Lung (tissue), 12 donors: ENCODE measurements around the gene SNCG. TPM values are rescaled to one million over a fixed set of nuclear protein-coding genes. Genes with fewer than 3 reads are reported as not detected.
"Not testable (repeated sequence)": the region's sequence is repeated elsewhere in the genome, so short reads cannot be mapped to it uniquely, and the experiment has no call there.

Experiments used
- ATAC-seq: fragments of 200-7000 bp; cut with Tn5 transposase; one replicate; pipeline ENCODE4 v1.9.1; 2020; ENCODE audit warnings: moderate number of reproducible peaks; ENCODE audit not compliant: insufficient read depth, low FRiP score
- DNase-seq, 3 donors: peaks; one replicate each; pipeline ENCODE4 v3.0.0-alpha.2; 2013 to 2017
- H3K27ac ChIP-seq, 2 donors: one replicate each; pipeline ENCODE4 v1.5.1; 2013; ENCODE audit warnings: mild to moderate bottlenecking in 2 of 2, moderate library complexity in 2 of 2, control low read depth in 1 of 2, inconsistent platforms in 1 of 2, low read depth in 1 of 2, low read length in 1 of 2
- H3K27me3 ChIP-seq, 3 donors: one replicate each; pipeline ENCODE4 v1.5.1; 2013; ENCODE audit warnings: low read length in 2 of 3; ENCODE audit not compliant: control insufficient read depth in 3 of 3, insufficient read depth in 3 of 3
- H3K36me3 ChIP-seq, 4 donors: one replicate each; pipeline ENCODE4 v1.5.1; 2013; ENCODE audit warnings: low read length in 4 of 4, mild to moderate bottlenecking in 1 of 4, moderate library complexity in 1 of 4; ENCODE audit not compliant: control insufficient read depth in 4 of 4, insufficient read depth in 4 of 4
- H3K4me1 ChIP-seq, 5 donors: one replicate each; pipeline ENCODE4 v1.5.1; 2013; ENCODE audit warnings: low read length in 5 of 5, mild to moderate bottlenecking in 2 of 5, moderate library complexity in 1 of 5; ENCODE audit not compliant: control insufficient read depth in 5 of 5, insufficient read depth in 5 of 5
- H3K4me3 ChIP-seq: one replicate; pipeline ENCODE4 v1.5.1; 2013; ENCODE audit warnings: mild to moderate bottlenecking, control low read depth, moderate library complexity
- H3K9ac ChIP-seq, 2 donors: one replicate each; pipeline ENCODE4 v1.5.1; 2013; ENCODE audit warnings: low read length in 2 of 2, control low read depth in 1 of 2; ENCODE audit not compliant: insufficient read depth in 1 of 2
- H3K9me3 ChIP-seq, 4 donors: one replicate each; pipeline ENCODE4 v1.5.1; 2013; ENCODE audit warnings: low read length in 3 of 4, mild to moderate bottlenecking in 1 of 4, moderate library complexity in 1 of 4; ENCODE audit not compliant: control insufficient read depth in 4 of 4, insufficient read depth in 3 of 4
- CTCF ChIP-seq: IDR thresholded peaks from 2 replicates; pipeline ENCODE4 v1.5.1; 2012; ENCODE audit warnings: mild to moderate bottlenecking; ENCODE audit errors: control extremely low read depth, extremely low read depth
- WGBS, 2 donors: extraction: QIAGEN DNeasy Blood & Tissue Kit; methylation state at CpG; one replicate each; pipeline ENCODE4 v1.1.7; 2013; 5-methylcytosine and 5-hydroxymethylcytosine counted together
- polyA plus RNA-seq, 2 donors: library from polyadenylated mRNA; stranded (reverse); fragments of 200-250 nt; gene quantifications; one replicate each; pipeline ENCODE4 v1.2.1, GENCODE V29; 2013
- total RNA-seq, 2 donors: library from RNA; depleted of rRNA in 1 of 2; stranded (reverse); fragments of >200 nt in 1 of 2; gene quantifications; one replicate each; pipeline ENCODE4 v1.2.1, GENCODE V29; 2014 to 2021
- donor health status: control.
- donor health status: control.
- donor health status: Bipolar disorder and iron deficiency.
- donor health status: healthy.
- donor health status: DM: yes; HTN: yes; CAD: no.

Gene SNCG
- total and polyA plus RNA-seq, 4 donors, result 2.3 to 32.8 (median 14.3) TPM

GRCh38 chr10:86938260-86938659 is 20.1 kb upstream of the SNCG start:
- H3K9me3 ChIP-seq, result no peaks in the 10 kb centered on the region
- ATAC-seq (no peak), DNase-seq (no peak)
- no peak overlapping the region for H3K9ac ChIP-seq
- H3K27me3 ChIP-seq, result peaks cover 0 to 2% (median 0%) of the 10 kb centered on the region in 3 donors
- 90 to 97% methylated on average over 2 of the region's 2 CpGs for WGBS, 2 donors
- no peak overlapping the region for H3K4me3 ChIP-seq
- peaks cover 0 to 5% (median 0%) of the 10 kb centered on the region in 5 donors for H3K4me1 ChIP-seq
- no peak for TF ChIP-seq CTCF
- H3K27ac ChIP-seq, result no peak overlapping the region
- peaks cover 0 to 20% (median 2%) of the 10 kb centered on the region in 4 donors for H3K36me3 ChIP-seq

- H3K27me3 ChIP-seq, ATAC-seq, H3K9me3 ChIP-seq, H3K4me1 ChIP-seq, H3K4me3 ChIP-seq, DNase-seq, H3K27ac ChIP-seq, H3K9ac ChIP-seq: not testable (repeated sequence)
- 88 to 89% methylated on average over 16 of the region's 16 CpGs for WGBS, 2 donors
- peaks cover 0 to 25% (median 2%) of the 10 kb centered on the region in 4 donors for H3K36me3 ChIP-seq
These were observed 18.3 kb upstream of the SNCG start for GRCh38 chr10:86940076-86940475.

- H3K9ac ChIP-seq, result no peak overlapping the region
- no peak for DNase-seq
- 85 to 88% methylated on average over 6 of the region's 6 CpGs for WGBS, 2 donors
- H3K27ac ChIP-seq, result no peak overlapping the region
- H3K9me3 ChIP-seq, result no peaks in the 10 kb centered on the region
- H3K4me1 ChIP-seq, result peaks cover 0 to 9% (median 0%) of the 10 kb centered on the region in 5 donors
- no peak for TF ChIP-seq CTCF
- H3K4me3 ChIP-seq, result no peak overlapping the region
- H3K27me3 ChIP-seq, result peaks cover 0 to 2% (median 0%) of the 10 kb centered on the region in 3 donors
- no peak for ATAC-seq
- peaks cover 0 to 27% (median 2%) of the 10 kb centered on the region in 4 donors for H3K36me3 ChIP-seq
These were observed 17.7 kb upstream of the SNCG start for GRCh38 chr10:86940677-86941076.

- H3K9ac ChIP-seq, result no peak overlapping the region
- TF ChIP-seq CTCF, result no peak
- no peaks in the 10 kb centered on the region for H3K9me3 ChIP-seq
- H3K27ac ChIP-seq, result no peak overlapping the region
- H3K36me3 ChIP-seq, result peaks cover 0 to 24% (median 0%) of the 10 kb centered on the region in 4 donors
- ATAC-seq, result no peak
- no peak for DNase-seq
- H3K4me1 ChIP-seq, result peaks cover 0 to 9% (median 0%) of the 10 kb centered on the region in 5 donors
- no peak overlapping the region for H3K4me3 ChIP-seq
- WGBS, 2 donors, result 79 to 86% methylated on average over 2 of the region's 2 CpGs
- H3K27me3 ChIP-seq, result peaks cover 0 to 2% (median 0%) of the 10 kb centered on the region in 3 donors
These were observed 17.0 kb upstream of the SNCG start for GRCh38 chr10:86941426-86941825.
